GM23338 (cell line): ENCODE data around the gene KCNT1. TPM values are rescaled to one million over a fixed set of nuclear protein-coding genes. Genes with fewer than 3 reads are reported as not detected.

ENCODE experiments used
- ATAC-seq: fragments of 200-7000 bp; cut with Tn5 transposase; 3 replicates; pipeline ENCODE4 v1.9.1; 2020
- DNase-seq: peaks from one replicate; pipeline ENCODE4 v3.0.0-alpha.2; 2015; ENCODE audit warnings: low spot score
- H2AFZ ChIP-seq: fragments of 200-600 bp; sonication (generic); 2 replicates; pipeline ENCODE4 v1.8.0; 2016; ENCODE audit warnings: antibody characterized with exemption, mild to moderate bottlenecking, moderate library complexity
- H3F3A ChIP-seq: fragments of 200-600 bp; sonication (generic); replicated peaks from 2 replicates; pipeline ENCODE4 v1.8.0; 2017; ENCODE audit warnings: antibody characterized with exemption, mixed run types, low read depth
- H3K27ac ChIP-seq: fragments of 200-600 bp; sonication (generic); 2 replicates; pipeline ENCODE4 v1.6.1; 2016; ENCODE audit warnings: low read depth
- H3K27me3 ChIP-seq: fragments of 200-600 bp; sonication (generic); 2 replicates; pipeline ENCODE4 v1.8.0; 2016; ENCODE audit warnings: mild to moderate bottlenecking, mixed run types, moderate library complexity; ENCODE audit not compliant: insufficient read depth
- H3K36me3 ChIP-seq: fragments of 200-600 bp; sonication (generic); 2 replicates; pipeline ENCODE4 v1.8.0; 2016; ENCODE audit warnings: mild to moderate bottlenecking; ENCODE audit not compliant: insufficient read depth
- H3K4me1 ChIP-seq: fragments of 200-600 bp; sonication (generic); 2 replicates; pipeline ENCODE4 v1.8.0; 2016; ENCODE audit warnings: mild to moderate bottlenecking, moderate library complexity; ENCODE audit not compliant: insufficient read depth
- H3K4me2 ChIP-seq: fragments of 200-600 bp; sonication (generic); 2 replicates; pipeline ENCODE4 v1.7.1; 2017; ENCODE audit warnings: mixed run types
- H3K4me3 ChIP-seq: fragments of 200-600 bp; sonication (generic); 2 replicates; pipeline ENCODE4 v1.6.1; 2016; ENCODE audit warnings: mixed run types
- H3K79me2 ChIP-seq: fragments of 200-600 bp; sonication (generic); replicated peaks from 2 replicates; pipeline ENCODE4 v1.8.0; 2017; ENCODE audit warnings: mild to moderate bottlenecking; ENCODE audit not compliant: insufficient read depth
- H3K9me2 ChIP-seq: fragments of 200-600 bp; sonication (generic); 2 replicates; pipeline ENCODE4 v1.8.0; 2017; ENCODE audit not compliant: insufficient read depth
- H4K20me1 ChIP-seq: fragments of 200-600 bp; sonication (generic); replicated peaks from 2 replicates; pipeline ENCODE4 v1.8.0; 2017; ENCODE audit warnings: mild to moderate bottlenecking; ENCODE audit not compliant: insufficient read depth
- H3K27ac Mint-ChIP-seq: 2 replicates; pipeline ENCODE4 v1.8.0; 2020; ENCODE audit warnings: inconsistent platforms, mild to moderate bottlenecking, moderate library complexity, mixed read lengths
- H3K27me3 Mint-ChIP-seq: 3 replicates; pipeline ENCODE4 v1.8.0; 2022; ENCODE audit warnings: low read depth, mild to moderate bottlenecking, moderate library complexity, mixed read lengths, inconsistent platforms; ENCODE audit not compliant: insufficient read depth, poor library complexity
- H3K36me3 Mint-ChIP-seq: 3 replicates; pipeline ENCODE4 v1.8.0; 2021; ENCODE audit warnings: low read depth, mild to moderate bottlenecking, inconsistent platforms, moderate library complexity, mixed read lengths
- H3K4me1 Mint-ChIP-seq: 3 replicates; pipeline ENCODE4 v1.8.0; 2020; ENCODE audit warnings: mild to moderate bottlenecking, inconsistent platforms, mixed read lengths
- H3K4me3 Mint-ChIP-seq: 3 replicates; pipeline ENCODE4 v1.8.0; 2021; ENCODE audit warnings: moderate library complexity, mild to moderate bottlenecking, inconsistent platforms, mixed read lengths
- H3K9me3 Mint-ChIP-seq: 3 replicates; pipeline ENCODE4 v1.8.0; 2020; ENCODE audit warnings: moderate library complexity, mild to moderate bottlenecking, inconsistent platforms, mixed read lengths
- CREB1 ChIP-seq: fragments of 250-450 bp; sonication (Bioruptor Pico); IDR thresholded peaks from 2 replicates; pipeline ENCODE4 v1.5.0; 2020; ENCODE audit warnings: low read depth, mild to moderate bottlenecking, moderate library complexity
- CTCF ChIP-seq, 2 experiments: fragments of 200-600 bp in 1 of 2; sonication (generic) in 1 of 2; conservative IDR thresholded peaks; 2 replicates each; pipeline versions ENCODE4 v1.5.1 to v1.6.1; 2016 to 2017; ENCODE audit warnings: antibody characterized with exemption in 2 of 2, low read depth in 2 of 2, mild to moderate bottlenecking in 2 of 2, moderate library complexity in 1 of 2
- ETS1 ChIP-seq: IDR thresholded peaks from 2 replicates; pipeline ENCODE4 v1.6.1; 2016; ENCODE audit warnings: antibody characterized with exemption
- EZH2 ChIP-seq: fragments of 200-600 bp; sonication (generic); IDR thresholded peaks from one replicate; pipeline ENCODE4 v1.8.0; 2017; ENCODE audit warnings: antibody characterized with exemption, mild to moderate bottlenecking, low read depth; ENCODE audit not compliant: unreplicated experiment
- EZH2phosphoT487 ChIP-seq: fragments of 200-600 bp; sonication (generic); IDR thresholded peaks from one replicate; pipeline ENCODE4 v1.8.1; 2018; ENCODE audit warnings: antibody characterized with exemption; ENCODE audit not compliant: unreplicated experiment
- JUNB ChIP-seq: IDR thresholded peaks from one replicate; pipeline ENCODE4 v1.6.1; 2016; ENCODE audit warnings: antibody characterized with exemption; ENCODE audit not compliant: unreplicated experiment
- NANOG ChIP-seq: IDR thresholded peaks from 2 replicates; pipeline ENCODE4 v1.6.1; 2016; ENCODE audit warnings: antibody characterized with exemption, borderline replicate concordance
- POLR2AphosphoS5 ChIP-seq: IDR thresholded peaks from 2 replicates; pipeline ENCODE4 v1.6.1; 2016; ENCODE audit warnings: antibody characterized with exemption, low read depth
- REST ChIP-seq: IDR thresholded peaks from one replicate; pipeline ENCODE4 v1.6.1; 2018; ENCODE audit warnings: antibody characterized with exemption; ENCODE audit not compliant: unreplicated experiment
- STAT1 ChIP-seq: IDR thresholded peaks from one replicate; pipeline ENCODE4 v1.6.1; 2016; ENCODE audit warnings: antibody characterized with exemption; ENCODE audit not compliant: unreplicated experiment
- ZNF114 ChIP-seq: fragments of 250-450 bp; sonication (Bioruptor Pico); IDR thresholded peaks from 2 replicates; pipeline ENCODE4 v1.5.0; 2020; ENCODE audit warnings: mild to moderate bottlenecking, moderate library complexity
- ZNF331 ChIP-seq: fragments of 250-450 bp; sonication (Bioruptor Pico); IDR thresholded peaks from 2 replicates; pipeline ENCODE4 v1.5.0; 2020; ENCODE audit warnings: low read depth, mild to moderate bottlenecking, moderate library complexity
- ZNF462 ChIP-seq: fragments of 250-450 bp; sonication (Bioruptor Pico); IDR thresholded peaks from 2 replicates; pipeline ENCODE4 v1.5.0; 2020; ENCODE audit warnings: mild to moderate bottlenecking, moderate library complexity
- polyA plus RNA-seq: library from polyadenylated mRNA; unstranded; fragments of >200 nt; fragmentation: Nextera tagmentation; extraction: Ambion mirVana; gene quantifications from 2 replicates; pipeline ENCODE4 v1.2.1, GENCODE V29; 2016
- total RNA-seq: library from RNA; depleted of rRNA; stranded (reverse); fragments of >200 nt; shearing (Covaris generic); gene quantifications from 2 replicates; pipeline ENCODE4 v1.2.3, GENCODE V29; 2014

KCNT1 gene
- total and polyA plus RNA-seq, 2 experiments from 2014 or later, result 0.05 to 0.28 TPM

GRCh38 chr9:135684691-135685090 lies 17.3 kb upstream of the KCNT1 start:
- Mint-ChIP-seq H3K36me3 (no peaks in the 10 kb centered on the region), H3K4me1 (peaks cover 8% of the 10 kb centered on the region), H3K27me3 (peaks cover 3% of the 10 kb centered on the region), H3K27ac (no peak overlapping the region), H3K4me3 (no peak overlapping the region), H3K9me3 (peaks cover 4% of the 10 kb centered on the region; the same call in 1 of the 3 replicates)
- Histone ChIP-seq H3K4me1 (no peaks in the 10 kb centered on the region; the same call in 1 of the 2 replicates), H3K27me3 (no peaks in the 10 kb centered on the region), H3K36me3 (no peaks in the 10 kb centered on the region), H3K4me3 (no peak overlapping the region), H2AFZ (no peak overlapping the region), H3K9me2 (no peaks in the 10 kb centered on the region), H4K20me1 (no peaks in the 10 kb centered on the region), H3K4me2 (no peak overlapping the region), H3K27ac (no peak overlapping the region), H3F3A (no peaks in the 10 kb centered on the region), H3K79me2 (no peaks in the 10 kb centered on the region)
- ATAC-seq (no peak), DNase-seq (no peak)
- TF ChIP-seq CTCF (conservative IDR thresholded peaks at IDR 0.05; ENCODE audit: low read depth in 2 of 2) (no peak), EZH2 (no peak), REST (no peak), ZNF114 (CRISPR knock-in tag) (no peak), CREB1 (CRISPR knock-in tag) (no peak), POLR2AphosphoS5 (no peak), ETS1 (no peak), STAT1 (no peak), NANOG (no peak), ZNF462 (CRISPR knock-in tag) (no peak), EZH2phosphoT487 (no peak), JUNB (no peak), ZNF331 (CRISPR knock-in tag) (no peak)
